IPS-NIHi7 (cell line): Measurements from ENCODE around the gene ASH1L.
"Not testable (repeated sequence)": the region's sequence is repeated elsewhere in the genome, so short reads cannot be mapped to it uniquely, and the experiment has no call there.

Experiments used
- DNase-seq: peaks from one replicate; pipeline ENCODE4 v3.0.0; 2012; ENCODE audit warnings: mixed read lengths; ENCODE audit errors: extremely low spot score

The ASH1L gene

DNA sequence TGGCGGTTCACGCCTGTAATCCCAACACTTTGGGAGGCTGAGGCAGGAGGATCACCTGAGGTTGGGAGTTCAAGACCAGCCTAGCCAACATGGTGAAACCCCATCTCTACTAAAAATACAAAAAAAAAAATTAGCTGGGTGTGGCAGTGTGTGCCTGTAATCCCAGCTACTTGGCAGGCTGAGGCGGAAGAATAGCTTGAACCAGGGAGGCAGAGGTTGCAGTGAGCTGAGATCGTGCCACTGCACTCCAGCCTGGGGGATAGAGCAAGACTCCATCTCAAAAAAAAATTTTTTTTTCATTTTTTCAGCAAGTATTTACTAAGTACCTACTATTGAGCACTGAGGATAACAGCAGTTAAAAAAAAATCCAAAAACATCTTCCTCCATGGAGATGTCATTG lies 69.0 kb downstream of the ASH1L start:
- DNase-seq: not testable (repeated sequence)

DNA sequence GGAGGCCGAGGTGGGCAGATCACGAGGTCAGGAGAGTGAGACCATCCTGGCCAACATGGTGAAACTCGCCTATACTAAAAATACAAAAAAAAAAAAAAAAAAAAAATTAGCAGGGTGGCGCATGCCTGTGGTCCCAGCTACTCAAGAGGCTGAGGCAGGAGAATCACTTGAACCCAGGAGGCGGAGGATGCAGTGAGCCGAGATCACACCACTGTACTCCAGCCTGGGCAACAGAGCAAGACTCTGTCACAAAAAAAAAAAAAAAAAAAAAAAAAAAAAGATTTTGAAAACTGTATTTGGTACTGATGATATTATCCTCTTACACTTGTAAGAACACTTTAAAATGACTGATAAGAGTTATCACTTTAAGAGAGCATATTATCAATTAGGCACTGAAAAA lies 74.2 kb downstream of the ASH1L start:
- not testable (repeated sequence) for DNase-seq

DNA sequence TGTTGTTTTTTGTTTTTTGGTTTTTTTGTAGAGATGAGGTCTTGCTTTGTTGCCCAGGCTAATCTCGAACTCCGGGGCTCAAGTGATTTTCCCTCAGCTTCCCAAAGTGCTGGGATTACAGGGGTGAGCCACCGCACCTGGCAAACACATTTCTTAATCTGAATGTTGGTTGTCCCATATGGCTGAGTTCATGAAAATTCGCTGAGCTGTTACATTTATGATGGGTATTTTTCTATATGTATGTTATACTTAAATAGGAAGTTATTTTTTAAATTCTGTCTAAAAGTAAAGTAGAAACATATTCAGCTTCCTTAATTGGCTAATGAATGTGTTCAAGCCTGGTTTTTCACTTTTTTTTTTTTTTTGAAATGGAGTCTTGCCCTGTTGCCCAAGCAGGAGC lies 75.1 kb downstream of the ASH1L start:
- DNase-seq: no peak

DNA sequence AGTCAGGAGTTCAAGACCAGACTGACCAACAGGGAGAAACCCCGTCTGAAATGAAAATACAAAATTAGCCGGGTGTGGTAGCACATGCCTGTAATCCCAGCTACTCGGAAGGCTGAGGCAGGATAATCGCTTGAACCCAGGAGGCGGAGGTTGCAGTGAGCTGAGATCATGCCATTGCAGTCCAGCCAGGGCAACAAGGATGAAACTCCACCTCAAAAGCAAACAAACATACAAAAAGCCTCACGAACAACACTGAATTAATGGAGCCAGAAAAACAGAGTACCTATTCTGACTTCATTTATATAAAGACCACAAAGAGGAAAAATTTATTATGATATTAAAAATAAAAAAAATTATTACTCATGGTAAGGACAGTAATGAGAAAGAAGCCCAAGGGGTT lies 75.7 kb downstream of the ASH1L start:
- not testable (repeated sequence) for DNase-seq

DNA sequence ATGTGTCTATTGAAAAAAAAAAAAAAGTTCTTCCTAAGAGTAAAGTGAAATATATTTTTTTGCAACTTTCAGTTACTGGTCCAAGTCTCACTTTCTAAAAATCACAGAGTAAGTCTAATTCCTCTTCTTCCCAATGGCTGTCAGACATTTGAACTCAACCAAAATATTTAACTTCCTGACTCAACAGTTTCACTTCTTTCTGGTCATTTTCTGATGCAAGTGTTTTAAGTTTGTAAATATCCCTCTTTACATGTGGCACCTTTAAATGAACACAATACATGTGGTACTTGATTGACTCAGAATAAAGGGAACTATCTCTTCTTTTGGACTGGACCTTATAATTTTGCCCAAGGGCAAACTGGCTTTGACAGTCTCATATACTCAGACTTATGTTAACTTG lies 76.7 kb downstream of the ASH1L start:
- DNase-seq: no peak

DNA sequence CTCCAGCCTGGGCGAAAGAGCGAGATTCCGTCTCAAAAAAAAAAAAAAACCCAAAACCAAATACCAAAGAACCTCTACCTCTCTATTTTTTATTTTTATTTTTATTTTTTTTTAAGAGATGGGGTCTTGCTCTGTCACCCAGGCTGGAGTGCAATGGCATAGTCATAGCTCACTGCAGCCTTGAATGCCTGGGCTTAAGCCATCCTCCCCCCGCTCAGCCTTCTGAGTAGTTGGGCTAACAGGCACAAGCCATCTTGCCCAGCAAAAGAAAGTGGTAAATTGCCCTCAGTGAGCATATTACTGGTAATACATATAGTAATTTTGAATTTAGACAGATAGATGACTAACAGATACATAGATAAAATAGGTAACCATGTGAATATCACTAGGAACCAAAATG lies 77.4 kb downstream of the ASH1L start:
- no peak for DNase-seq

DNA sequence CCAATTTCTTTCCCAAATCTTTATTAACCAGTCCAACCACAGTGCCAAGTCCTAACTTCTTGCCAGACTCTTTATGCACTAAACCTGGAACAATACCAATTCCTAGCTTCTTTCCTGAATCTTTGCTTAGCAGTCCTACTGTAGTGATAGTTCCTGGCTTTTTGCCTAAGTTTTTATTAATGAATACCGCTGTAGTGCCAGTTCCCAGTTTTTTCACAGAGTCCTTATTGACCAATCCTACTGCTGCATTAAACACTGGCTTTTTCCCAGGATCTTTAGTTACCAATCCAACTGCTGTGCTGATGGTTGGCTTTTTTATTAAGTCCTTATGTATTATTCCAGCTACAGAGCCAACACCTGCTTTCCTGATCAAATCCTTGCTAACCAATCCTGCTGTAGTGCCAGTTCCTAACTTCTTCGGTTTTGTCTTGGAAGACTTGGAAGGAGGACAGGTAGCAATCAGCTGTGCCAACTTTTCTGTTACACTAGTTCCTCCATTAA lies 80.8 kb downstream of the ASH1L start:
- no peak for DNase-seq

DNA sequence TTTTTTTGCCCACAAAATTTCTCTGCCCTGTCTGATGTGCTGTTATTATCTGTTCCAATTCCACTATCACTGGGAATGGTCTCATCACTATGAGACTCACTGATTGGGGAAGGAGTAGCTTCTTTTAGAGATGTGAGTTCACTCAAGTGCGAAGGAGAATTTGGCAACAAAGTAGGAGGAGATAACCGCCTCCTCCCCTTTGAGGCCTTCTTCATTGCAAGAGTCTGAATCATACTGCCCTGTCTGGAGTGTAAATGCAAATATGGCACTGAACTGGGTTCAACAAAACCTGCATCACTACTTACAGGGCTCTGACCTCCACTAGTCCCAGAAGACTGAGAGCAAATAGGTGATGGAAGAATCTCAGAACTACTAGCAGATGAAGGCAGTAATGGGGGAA lies 83.4 kb downstream of the ASH1L start:
- no peak for DNase-seq

DNA sequence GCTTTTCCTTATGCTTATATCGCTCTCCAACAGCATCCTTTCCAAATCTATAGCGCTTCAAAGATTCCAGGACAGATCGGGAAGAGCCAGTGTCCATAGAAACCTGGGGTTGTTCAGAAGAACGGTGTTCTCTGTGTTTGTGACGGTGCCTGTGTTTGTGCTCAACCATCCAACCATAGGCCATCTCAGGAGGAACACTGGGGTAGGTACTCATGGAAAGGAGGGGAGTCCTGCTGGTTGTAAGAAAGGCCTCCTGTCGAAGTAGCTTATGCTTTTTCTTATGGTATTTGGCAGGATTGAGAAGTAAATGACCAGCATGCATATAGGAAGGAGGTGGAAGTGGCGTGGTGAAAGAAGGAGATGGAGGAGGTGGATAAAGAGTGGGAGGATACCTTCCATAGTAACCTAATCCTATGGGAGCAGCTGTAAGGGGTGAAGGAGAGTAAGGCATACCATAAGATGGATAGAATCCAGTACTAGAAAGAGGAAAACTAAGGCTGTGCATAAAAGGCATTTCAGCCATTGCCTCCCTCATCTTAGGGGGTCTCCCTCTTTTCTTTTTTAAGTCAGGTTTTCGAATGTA lies 84.2 kb downstream of the ASH1L start:
- DNase-seq: no peak

DNA sequence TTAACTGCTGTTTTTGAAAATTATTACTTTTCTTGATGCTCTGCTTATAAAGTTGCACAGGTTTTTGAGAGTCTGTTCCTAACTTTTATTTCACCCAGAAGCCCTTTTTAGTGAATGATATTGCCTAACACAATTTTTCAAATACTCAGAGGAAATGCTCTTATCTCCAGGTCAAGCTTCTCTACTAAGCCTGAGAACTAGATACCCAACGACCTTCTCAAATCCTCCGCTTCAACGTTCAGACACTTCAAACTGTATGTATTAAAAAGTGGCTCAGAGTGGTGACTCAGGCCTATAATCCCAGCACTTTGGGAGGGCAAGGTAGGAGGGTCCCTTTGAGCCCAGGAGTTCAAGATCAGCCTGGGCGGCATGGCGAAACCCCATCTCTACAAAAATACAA lies 88.5 kb downstream of the ASH1L start:
- no peak for DNase-seq

DNA sequence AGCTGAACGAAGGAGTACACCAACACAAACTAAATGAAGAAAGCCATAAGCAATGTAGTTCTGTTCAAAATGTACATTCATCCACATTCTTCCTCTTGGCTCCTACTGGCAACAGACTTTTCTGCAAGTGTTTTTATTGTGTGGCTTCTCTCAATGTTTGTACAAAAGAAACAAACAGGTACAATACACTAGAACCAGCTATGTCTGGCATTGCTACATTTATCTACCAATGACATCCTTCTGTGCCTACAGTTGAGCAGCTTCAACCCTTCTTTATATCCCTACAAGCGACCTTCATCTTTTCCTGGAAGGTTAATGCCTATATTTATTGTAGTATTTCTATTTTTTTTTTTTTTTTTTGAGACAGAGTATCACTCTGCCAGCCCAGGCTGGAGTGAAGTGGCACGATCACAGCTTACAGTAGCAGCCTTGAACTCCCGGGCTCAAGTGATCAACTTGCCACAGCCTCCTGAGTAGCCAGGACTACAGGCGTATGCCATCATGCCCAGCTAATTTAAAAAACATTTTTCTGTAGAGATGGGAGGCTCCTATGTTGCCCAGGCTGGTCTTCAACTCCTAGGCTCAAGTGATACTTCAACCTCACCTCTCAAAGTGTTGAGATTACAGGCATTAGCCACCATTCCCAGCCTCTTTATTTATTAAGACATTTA lies 89.3 kb downstream of the ASH1L start:
- no peak for DNase-seq

DNA sequence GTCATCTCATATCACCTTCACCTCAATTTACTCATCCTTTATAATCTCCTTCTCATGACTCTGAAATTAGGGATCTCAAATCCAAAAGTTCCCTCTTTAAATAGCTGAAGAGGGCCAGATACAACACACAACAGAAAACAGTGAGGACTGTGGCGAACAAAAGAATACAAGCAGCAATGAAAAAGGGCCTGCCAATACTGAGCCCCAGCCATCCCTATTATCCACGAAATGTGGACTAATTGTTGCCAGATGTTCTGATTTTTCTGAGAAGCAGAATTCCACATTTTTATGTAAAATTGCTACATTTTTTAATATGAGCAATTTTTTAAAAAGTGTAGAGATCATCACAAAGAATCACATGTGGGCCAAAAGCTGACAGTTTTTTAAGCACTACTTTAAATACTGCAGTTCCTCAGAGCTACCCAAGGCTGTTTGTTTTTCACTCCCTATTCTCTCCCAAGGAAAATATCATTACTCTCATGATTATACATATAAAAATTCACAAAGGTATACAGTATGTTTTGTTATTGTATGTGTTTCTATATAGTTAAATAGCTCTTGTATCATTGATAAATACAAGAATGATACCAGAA lies 90.0 kb downstream of the ASH1L start:
- DNase-seq: no peak

DNA sequence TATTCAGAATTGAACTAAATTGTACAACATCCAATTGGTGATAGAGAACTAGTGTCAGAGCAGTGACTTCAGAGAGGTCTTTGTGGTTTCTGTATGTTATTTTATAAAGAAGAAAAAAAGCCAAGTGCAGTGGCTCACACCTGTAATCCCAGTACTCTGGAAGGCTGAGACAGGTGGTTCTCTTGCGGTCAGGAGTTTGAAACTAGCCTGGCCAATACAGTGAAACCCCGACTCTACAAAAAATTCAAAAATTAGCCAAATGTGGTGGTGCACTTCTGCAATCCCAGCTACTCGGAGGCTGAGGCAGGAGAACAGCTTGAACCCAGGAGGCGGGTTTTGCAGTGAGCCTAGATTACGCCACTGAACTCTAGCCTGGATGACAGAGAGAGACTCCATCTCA lies 90.7 kb downstream of the ASH1L start:
- no peak for DNase-seq

DNA sequence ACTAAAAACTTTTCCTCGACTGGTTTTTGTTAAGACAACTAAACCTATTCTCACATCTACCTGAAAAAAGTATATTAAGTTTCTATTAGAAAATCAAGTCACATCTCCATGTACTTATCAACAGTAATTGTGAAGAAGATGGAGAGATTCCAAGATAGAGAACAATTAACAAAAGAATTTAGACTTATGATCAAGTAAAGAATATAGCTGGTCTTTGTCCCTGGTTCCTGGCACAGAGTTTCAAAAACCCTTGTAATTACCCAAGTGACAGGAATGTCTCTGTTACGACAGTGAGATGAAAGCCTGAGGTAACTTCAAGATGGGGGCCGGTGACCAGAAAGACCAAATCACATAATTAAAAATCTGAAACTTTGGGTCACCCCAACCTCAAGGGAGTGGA lies 91.6 kb downstream of the ASH1L start:
- DNase-seq: no peak

DNA sequence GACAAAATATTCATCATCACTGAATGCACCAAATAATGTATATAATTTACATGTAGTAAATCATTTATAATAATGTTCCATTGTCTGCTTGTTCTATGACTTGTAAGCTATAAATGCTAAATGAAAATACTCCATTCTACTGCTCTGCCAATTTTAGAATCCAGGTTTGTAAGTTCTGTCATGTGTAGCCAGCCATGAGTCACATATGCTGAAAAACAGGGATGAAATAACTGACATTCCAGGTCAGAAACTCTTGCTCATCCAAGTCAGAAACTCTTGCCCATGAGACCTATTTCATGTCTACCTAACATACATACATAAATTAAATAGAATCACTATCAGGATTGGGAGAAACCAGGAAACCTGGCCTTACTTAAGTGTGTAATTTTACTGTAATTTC lies 95.6 kb downstream of the ASH1L start:
- no peak for DNase-seq

DNA sequence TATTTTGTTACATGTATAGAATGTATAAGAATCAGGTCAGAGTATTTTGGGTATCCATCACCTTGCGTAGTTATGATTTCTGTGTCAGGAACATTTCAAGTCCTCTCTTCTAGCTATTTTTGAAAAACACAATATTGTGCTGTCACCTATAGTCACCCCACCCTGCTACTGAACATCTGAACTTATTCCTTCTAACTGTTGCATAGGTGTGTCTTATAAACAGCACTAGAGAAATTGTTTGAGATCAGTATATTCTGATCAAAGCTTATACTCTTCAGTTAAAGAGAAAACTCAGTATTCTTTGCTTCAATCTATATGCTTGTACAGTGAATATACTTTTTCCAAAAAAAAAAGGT lies 96.0 kb downstream of the ASH1L start:
- DNase-seq: no peak

DNA sequence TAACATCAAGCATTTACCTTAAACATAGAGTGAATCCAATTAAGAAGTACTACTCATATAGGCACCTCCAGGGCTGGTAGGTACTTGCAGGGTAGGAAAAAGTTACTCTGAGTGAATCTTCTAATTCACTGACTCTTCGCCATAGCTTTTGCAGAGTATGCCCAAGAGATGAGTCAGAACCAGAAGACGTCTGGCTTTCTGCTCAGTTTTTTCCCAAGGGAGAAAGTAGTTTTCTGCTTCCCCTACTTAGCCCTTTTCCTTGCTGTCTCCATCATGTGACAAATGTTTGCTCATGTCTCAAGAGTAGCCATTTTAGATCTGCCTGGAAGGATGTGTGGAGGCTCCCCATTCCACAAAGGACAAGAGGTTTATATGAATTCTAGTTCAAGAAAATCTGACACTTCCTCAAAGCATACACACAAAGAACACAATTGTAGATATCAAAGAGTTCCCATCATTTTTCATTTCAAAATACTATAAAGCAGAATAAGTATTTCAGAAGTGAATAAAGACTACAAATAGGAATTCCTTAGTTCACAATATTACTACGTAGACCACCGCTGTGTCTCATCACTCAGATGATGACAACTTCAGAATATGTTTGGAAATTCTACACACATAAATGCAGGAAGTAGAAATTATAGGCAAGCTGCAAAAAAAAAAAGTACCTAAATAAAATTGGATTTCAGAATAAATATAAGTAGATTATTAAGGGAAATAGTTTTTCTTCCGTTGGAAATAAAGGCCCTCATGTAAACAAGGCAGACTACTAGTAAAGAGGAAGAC lies 98.5 kb downstream of the ASH1L start:
- peak; percentile 11 for DNase-seq

DNA sequence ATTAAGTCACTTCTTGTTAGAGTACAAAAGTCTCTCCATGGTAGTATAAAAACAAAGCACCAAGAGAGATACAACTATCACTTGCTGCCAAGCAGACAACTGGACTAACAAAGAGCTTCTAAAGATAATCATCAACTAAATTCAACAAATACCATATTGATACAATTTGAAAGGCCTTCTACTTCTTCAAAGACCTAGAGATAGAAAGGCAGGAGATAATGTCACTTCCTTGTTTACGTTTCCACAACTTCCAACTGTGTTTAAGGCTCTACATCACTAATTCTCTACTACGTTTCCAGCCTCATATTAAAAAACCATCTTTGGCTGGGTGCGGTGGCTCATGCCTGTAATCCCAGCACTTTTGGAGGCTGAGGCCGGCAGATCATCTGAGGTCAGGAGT lies 104.5 kb downstream of the ASH1L start:
- DNase-seq: no peak

DNA sequence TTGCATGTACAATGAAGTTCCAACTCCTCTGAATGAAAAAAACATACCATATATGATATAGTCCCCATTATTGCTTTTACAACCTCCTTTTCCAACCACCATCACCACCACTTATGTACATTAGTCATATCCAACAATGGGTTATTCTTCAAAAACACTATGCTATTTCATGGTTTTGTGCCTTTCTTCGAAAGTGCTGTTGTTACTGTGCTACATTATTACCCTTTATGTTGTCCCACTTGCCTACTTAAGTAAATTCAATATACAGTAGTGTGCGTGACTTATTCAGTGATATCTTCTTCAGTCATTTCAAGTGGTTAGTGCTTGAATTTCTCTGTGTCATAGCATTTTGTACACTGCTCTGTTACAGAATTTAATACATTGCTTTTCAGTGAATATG lies 105.3 kb downstream of the ASH1L start:
- DNase-seq: no peak

DNA sequence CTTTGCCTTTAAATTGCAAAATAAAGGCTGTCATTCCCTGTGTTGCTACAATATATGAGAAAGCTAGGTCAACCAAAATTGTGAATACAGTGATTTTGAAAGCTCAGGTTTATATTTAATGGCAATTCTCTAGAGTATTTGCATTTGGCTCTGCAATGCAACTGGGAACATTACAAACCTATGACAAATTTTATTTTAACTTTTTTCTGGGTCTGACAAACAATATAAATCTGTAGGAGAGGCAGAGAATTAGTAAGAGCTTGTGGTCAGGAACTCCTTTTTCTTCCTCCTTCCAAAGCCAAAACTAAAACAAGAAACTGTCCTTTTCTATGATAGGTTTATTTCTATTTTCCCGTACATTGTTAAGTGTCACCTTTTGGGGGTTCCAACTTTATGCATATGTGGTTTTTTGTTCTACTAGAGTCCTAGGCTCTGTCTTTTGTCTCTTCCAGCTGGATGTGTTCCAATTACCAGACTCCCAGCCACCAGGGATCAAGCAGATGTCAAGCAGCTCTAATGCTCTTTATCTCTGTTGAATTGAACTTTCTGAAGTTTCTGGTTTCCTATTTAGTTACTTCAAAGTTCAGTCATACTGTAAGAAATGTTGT lies 106.9 kb downstream of the ASH1L start:
- DNase-seq: no peak

DNA sequence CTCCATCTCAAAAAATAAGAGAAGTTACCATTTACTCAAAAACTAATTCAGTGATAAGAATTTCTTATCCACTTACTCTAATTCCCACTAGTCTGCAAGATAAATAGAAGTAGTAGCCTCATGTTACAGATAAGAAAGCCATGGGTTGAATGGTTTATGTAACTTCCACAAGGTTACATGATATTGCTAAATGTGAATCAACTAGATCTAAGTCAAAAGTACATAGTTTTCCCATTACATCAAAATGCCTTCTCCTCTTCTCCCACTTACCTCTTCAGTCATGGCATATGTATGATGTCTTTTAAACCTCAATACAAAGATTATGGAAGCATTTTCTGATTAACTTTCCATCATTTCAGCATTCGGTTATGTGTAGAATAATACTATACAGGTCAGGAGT lies 108.5 kb downstream of the ASH1L start:
- no peak for DNase-seq

DNA sequence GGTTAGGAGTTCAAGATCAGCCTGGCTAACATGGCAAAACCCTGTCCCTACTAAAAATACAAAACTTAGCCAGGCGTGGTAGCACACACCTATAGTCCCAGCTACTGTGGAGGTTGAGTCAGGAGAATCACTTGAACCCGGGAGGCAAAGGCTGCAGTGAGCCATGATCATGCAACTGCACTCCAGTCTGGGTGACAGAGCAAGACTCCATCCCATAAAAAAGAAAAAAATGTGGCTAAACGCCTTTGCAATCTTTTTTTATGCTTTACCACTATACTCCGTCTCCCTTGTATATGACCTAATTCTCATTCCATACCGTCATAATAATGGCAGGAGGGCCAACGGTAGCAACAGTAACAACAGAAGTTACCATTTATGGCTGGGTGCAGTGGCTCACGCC lies 109.5 kb downstream of the ASH1L start:
- no peak for DNase-seq
